B cell (primary cell): ENCODE measurements around the gene GALNT17.

Experiments used
- EZH2 ChIP-seq: IDR thresholded peaks from 2 replicates; pipeline ENCODE4 v1.6.1; 2012; ENCODE audit warnings: borderline replicate concordance, low read depth, mild to moderate bottlenecking, moderate library complexity, low read length; ENCODE audit not compliant: insufficient read depth, poor library complexity, severe bottlenecking
- TF ChIP-seq, protein P1 (sequence below): fragments of 200-600 bp; IDR thresholded peaks from one replicate; pipeline ENCODE4 v1.8.0; 2022; ENCODE audit warnings: antibody characterized with exemption, mild to moderate bottlenecking

GRCh38 chr7:71193099-71193810 lies 61.3 kb downstream of the GALNT17 start:
- TF ChIP-seq, protein P1, sequence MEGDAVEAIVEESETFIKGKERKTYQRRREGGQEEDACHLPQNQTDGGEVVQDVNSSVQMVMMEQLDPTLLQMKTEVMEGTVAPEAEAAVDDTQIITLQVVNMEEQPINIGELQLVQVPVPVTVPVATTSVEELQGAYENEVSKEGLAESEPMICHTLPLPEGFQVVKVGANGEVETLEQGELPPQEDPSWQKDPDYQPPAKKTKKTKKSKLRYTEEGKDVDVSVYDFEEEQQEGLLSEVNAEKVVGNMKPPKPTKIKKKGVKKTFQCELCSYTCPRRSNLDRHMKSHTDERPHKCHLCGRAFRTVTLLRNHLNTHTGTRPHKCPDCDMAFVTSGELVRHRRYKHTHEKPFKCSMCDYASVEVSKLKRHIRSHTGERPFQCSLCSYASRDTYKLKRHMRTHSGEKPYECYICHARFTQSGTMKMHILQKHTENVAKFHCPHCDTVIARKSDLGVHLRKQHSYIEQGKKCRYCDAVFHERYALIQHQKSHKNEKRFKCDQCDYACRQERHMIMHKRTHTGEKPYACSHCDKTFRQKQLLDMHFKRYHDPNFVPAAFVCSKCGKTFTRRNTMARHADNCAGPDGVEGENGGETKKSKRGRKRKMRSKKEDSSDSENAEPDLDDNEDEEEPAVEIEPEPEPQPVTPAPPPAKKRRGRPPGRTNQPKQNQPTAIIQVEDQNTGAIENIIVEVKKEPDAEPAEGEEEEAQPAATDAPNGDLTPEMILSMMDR, result no peak
- no peak for TF ChIP-seq EZH2
